HG02970 (cell line): ENCODE results near the gene GFPT2.

ENCODE experiments used
- ATAC-seq: cut with Tn5 transposase; IDR thresholded peaks from one replicate; pipeline ENCODE4 v1.9.1; 2021; ENCODE audit warnings: mild to moderate bottlenecking, moderate library complexity, moderate number of reproducible peaks; ENCODE audit not compliant: unreplicated experiment, low FRiP score

The GFPT2 gene

GRCh38 chr5:180335614-180336233 lies 17.4 kb downstream of the GFPT2 start:
- ATAC-seq = no peak

GRCh38 chr5:180334751-180335613 lies 18.2 kb downstream of the GFPT2 start:
- no peak for ATAC-seq

- no peak for ATAC-seq
Measured at GRCh38 chr5:180334176-180334575, 19.0 kb downstream of the GFPT2 start.

- no peak for ATAC-seq
Measured at GRCh38 chr5:180333661-180334060, 19.5 kb downstream of the GFPT2 start.

- no peak for ATAC-seq
Measured at GRCh38 chr5:180332861-180333260, 20.3 kb downstream of the GFPT2 start.

- ATAC-seq = no peak
Measured at GRCh38 chr5:180332051-180332517, 21.1 kb downstream of the GFPT2 start.

- no peak for ATAC-seq
Measured at GRCh38 chr5:180331647-180331950, 21.5 kb downstream of the GFPT2 start.

- no peak for ATAC-seq
Measured at GRCh38 chr5:180330810-180331646, 22.1 kb downstream of the GFPT2 start.

- ATAC-seq = no peak
Measured at GRCh38 chr5:180330270-180330648, 22.9 kb downstream of the GFPT2 start.

GRCh38 chr5:180329606-180330269 lies 23.4 kb downstream of the GFPT2 start:
- ATAC-seq = no peak

- no peak for ATAC-seq
Measured at GRCh38 chr5:180329138-180329435, 24.0 kb downstream of the GFPT2 start.

GRCh38 chr5:180328296-180329137 lies 24.6 kb downstream of the GFPT2 start:
- ATAC-seq = peak; percentile 67

GRCh38 chr5:180326989-180327565 lies 26.1 kb downstream of the GFPT2 start:
- no peak for ATAC-seq

- ATAC-seq = no peak
Measured at GRCh38 chr5:180324601-180324950, 28.6 kb downstream of the GFPT2 start.

GRCh38 chr5:180323941-180324600 lies 29.1 kb downstream of the GFPT2 start:
- ATAC-seq = no peak

- no peak for ATAC-seq
Measured at GRCh38 chr5:180323160-180323559, 30.0 kb downstream of the GFPT2 start.

GRCh38 chr5:180318456-180319089 lies 34.6 kb downstream of the GFPT2 start:
- no peak for ATAC-seq

- no peak for ATAC-seq
Measured at GRCh38 chr5:180316586-180316985, 36.5 kb downstream of the GFPT2 start.

- ATAC-seq = no peak
Measured at GRCh38 chr5:180315762-180316212, 37.3 kb downstream of the GFPT2 start.
